IPS DF 6.9 (cell line): ENCODE results near the gene SEBOX.

Experiments used
- DNase-seq: peaks from one replicate; pipeline ENCODE4 v3.0.0-alpha.2; 2013; ENCODE audit warnings: low read depth, low spot score
- H3K27ac ChIP-seq: one replicate; pipeline ENCODE4 v1.5.1; 2013; ENCODE audit warnings: low read length, control low read depth
- H3K27me3 ChIP-seq: 2 replicates; pipeline ENCODE4 v1.6.1; 2013; ENCODE audit warnings: mild to moderate bottlenecking, low read length; ENCODE audit not compliant: control insufficient read depth, insufficient read depth
- H3K36me3 ChIP-seq: 2 replicates; pipeline ENCODE4 v1.6.1; 2013; ENCODE audit warnings: low read length; ENCODE audit not compliant: control insufficient read depth, insufficient read depth
- H3K4me1 ChIP-seq: 2 replicates; pipeline ENCODE4 v1.6.1; 2013; ENCODE audit warnings: low read length; ENCODE audit not compliant: control insufficient read depth, insufficient read depth
- H3K4me3 ChIP-seq: 2 replicates; pipeline ENCODE4 v1.5.1; 2013; ENCODE audit warnings: mild to moderate bottlenecking, low read length
- H3K9me3 ChIP-seq: 2 replicates; pipeline ENCODE4 v1.6.1; 2013; ENCODE audit warnings: low read length, inconsistent platforms; ENCODE audit not compliant: control insufficient read depth, insufficient read depth
- WGBS: extraction: QIAGEN DNeasy Blood & Tissue Kit; methylation state at CpG from one replicate; pipeline ENCODE4 v1.1.7; 2013; ENCODE audit warnings: mixed read lengths, missing lambda C conversion rate; ENCODE audit not compliant: insufficient read length, insufficient coverage; 5-methylcytosine and 5-hydroxymethylcytosine counted together

Gene SEBOX

GRCh38 chr17:28404007-28404406, 39.0 kb upstream of the SEBOX start:
- WGBS, result no CpG with 5 or more reads among the region's 2 CpGs
- H3K4me3 ChIP-seq, result no peak overlapping the region
- no peaks in the 10 kb centered on the region for H3K9me3 ChIP-seq
- peaks cover 27% of the 10 kb centered on the region for H3K4me1 ChIP-seq
- no peaks in the 10 kb centered on the region; the same call in 1 of the 2 replicates for H3K36me3 ChIP-seq
- no peaks in the 10 kb centered on the region; the same call in 1 of the 2 replicates for H3K27me3 ChIP-seq
- H3K27ac ChIP-seq, result no peak overlapping the region
- DNase-seq, result no peak

- H3K27me3 ChIP-seq, result no peaks in the 10 kb centered on the region; the same call in 1 of the 2 replicates
- WGBS, result no CpG with 5 or more reads among the region's 6 CpGs
These were observed 37.8 kb upstream of the SEBOX start for GRCh38 chr17:28402844-28403243.

GRCh38 chr17:28402224-28402630, 37.2 kb upstream of the SEBOX start:
- Histone ChIP-seq H3K36me3 (no peaks in the 10 kb centered on the region; the same call in 1 of the 2 replicates), H3K4me1 (peaks cover 20% of the 10 kb centered on the region), H3K9me3 (no peaks in the 10 kb centered on the region), H3K27me3 (no peaks in the 10 kb centered on the region; the same call in 1 of the 2 replicates), H3K4me3 (no peak overlapping the region), H3K27ac (no peak overlapping the region)
- DNase-seq, result no peak
- no CpG with 5 or more reads among the region's 3 CpGs for WGBS

More at GRCh38 chr17:28402844-28403243, 37.8 kb upstream of the SEBOX start:
- H3K36me3 ChIP-seq, result no peaks in the 10 kb centered on the region; the same call in 1 of the 2 replicates
- H3K4me1 ChIP-seq, result peaks cover 23% of the 10 kb centered on the region
- H3K27ac ChIP-seq, result no peak overlapping the region
- H3K4me3 ChIP-seq, result no peak overlapping the region
- no peak for DNase-seq
- H3K9me3 ChIP-seq, result no peaks in the 10 kb centered on the region

DNA sequence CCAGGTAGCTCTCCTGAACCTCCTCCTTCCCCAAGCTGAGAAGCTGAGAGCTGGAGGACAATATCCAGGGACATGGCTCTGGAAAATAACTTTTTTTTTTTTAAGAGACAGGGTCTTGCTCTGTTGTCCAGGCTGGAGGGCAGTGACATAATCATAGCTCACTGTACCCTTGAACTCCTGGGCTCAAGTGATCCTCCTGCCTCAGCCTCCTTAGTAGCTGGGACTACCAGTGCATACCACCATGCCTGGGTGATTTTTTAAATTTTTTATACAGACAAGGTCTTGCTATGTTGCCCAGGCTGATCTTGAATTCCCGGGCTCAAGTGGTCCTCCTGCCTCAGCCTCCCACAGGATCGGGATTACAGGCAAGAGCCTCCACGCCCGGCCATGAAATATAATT, 34.8 kb upstream of the SEBOX start:
- Histone ChIP-seq H3K27me3 (no peaks in the 10 kb centered on the region; the same call in 1 of the 2 replicates), H3K36me3 (no peaks in the 10 kb centered on the region), H3K27ac (no peak overlapping the region), H3K4me3 (no peak overlapping the region), H3K9me3 (no peaks in the 10 kb centered on the region), H3K4me1 (peaks cover 14% of the 10 kb centered on the region)
- no peak for DNase-seq
- WGBS, result no CpG with 5 or more reads among the region's 4 CpGs

DNA sequence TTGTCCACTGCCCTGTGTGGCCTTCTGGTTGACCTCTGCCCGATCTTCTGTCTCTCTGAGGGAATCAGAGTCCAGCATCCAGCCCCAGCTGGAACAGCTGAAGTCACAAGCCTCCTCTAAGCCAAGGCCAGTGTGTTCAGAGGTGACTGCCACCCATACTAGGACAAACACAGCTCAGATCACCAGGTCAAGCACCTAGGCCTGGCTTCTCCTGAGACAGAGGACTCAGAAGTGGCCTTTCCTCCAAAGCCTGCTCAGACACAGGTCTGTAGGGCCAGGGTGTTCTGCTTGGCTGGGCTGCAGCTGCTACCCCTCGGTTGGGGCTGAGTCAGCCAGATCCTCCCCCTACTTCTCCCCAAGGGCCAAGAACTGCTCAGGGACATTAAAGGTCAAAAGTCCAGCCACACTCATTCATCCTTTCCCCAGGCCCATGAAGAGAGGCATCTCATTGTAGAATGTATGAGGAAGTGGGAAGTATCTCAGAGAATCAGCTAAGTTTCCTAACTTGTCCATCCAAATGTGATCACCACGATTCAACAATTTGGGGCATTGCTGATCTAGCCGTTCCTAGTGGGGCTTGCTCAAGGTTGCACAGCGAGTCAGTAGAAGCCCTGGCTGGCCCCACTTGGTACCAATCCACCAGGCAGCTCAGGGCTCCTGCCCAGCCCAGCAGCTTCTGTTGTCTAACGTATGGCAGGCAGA, 33.4 kb upstream of the SEBOX start:
- H3K9me3 ChIP-seq, result no peaks in the 10 kb centered on the region
- no peaks in the 10 kb centered on the region; the same call in 1 of the 2 replicates for H3K27me3 ChIP-seq
- DNase-seq, result no peak
- peaks cover 14% of the 10 kb centered on the region for H3K4me1 ChIP-seq
- WGBS, result no CpG with 5 or more reads among the region's 6 CpGs
- no peaks in the 10 kb centered on the region for H3K36me3 ChIP-seq
- no peak overlapping the region for H3K4me3 ChIP-seq
- H3K27ac ChIP-seq, result no peak overlapping the region

DNA sequence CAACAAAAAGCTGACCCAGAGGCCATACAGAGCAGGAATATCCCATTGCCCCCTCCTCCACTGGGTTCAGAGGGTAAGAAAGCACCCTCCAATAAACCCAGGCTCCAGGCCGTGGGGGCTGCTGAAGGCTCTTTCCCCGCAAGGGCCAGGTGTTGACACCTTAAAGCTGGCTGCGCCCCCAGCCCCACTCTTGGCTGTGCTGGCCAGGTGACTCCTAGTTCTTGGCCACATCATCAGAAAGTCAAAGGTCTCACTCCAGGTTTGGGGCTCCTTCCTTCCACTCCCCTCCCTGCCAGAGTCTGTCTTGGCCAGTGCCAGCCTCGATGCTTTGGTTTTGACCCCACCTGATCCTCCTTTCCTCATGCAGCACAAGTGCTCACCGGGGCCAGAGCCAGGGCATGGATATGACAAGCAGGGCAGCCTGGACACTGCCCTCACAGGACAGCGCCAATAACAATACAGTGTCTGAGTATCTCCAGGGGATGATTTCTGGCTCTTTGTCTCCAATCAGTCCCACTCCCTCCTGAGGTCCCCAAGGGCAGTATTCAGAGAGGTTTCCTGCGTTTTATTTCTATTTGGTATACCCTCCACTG, 32.8 kb upstream of the SEBOX start:
- WGBS, result no CpG with 5 or more reads among the region's 7 CpGs
- Histone ChIP-seq H3K36me3 (no peaks in the 10 kb centered on the region), H3K4me1 (peaks cover 8% of the 10 kb centered on the region; the same call in 1 of the 2 replicates), H3K27ac (no peak overlapping the region), H3K9me3 (no peaks in the 10 kb centered on the region), H3K4me3 (no peak overlapping the region), H3K27me3 (no peaks in the 10 kb centered on the region)
- DNase-seq, result no peak

DNA sequence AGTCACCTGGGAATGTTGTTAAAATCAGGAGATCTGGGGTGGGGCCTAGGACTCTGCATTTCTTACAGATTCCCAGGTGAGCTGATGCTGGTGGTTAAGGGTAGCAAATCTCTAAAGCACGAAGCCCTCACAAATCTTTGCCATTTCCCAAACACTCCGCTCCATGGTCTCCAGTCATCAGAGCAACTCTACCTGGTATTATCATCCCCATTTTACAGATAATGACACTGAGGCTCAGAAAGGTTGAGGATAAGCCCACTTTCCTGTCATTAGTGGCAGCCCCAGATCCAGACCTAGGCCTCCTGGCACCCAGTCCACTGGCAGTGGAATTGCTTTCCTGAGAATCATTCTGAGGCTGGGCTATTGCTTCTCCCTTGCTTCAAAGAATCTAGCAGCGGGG, 32.3 kb upstream of the SEBOX start:
- H3K27ac ChIP-seq, result no peak overlapping the region
- peaks cover 3% of the 10 kb centered on the region; the same call in 1 of the 2 replicates for H3K4me1 ChIP-seq
- H3K9me3 ChIP-seq, result no peaks in the 10 kb centered on the region
- DNase-seq, result no peak
- no peaks in the 10 kb centered on the region for H3K36me3 ChIP-seq
- H3K27me3 ChIP-seq, result no peaks in the 10 kb centered on the region
- no CpG with 5 or more reads among the region's 3 CpGs for WGBS
- H3K4me3 ChIP-seq, result no peak overlapping the region

DNA sequence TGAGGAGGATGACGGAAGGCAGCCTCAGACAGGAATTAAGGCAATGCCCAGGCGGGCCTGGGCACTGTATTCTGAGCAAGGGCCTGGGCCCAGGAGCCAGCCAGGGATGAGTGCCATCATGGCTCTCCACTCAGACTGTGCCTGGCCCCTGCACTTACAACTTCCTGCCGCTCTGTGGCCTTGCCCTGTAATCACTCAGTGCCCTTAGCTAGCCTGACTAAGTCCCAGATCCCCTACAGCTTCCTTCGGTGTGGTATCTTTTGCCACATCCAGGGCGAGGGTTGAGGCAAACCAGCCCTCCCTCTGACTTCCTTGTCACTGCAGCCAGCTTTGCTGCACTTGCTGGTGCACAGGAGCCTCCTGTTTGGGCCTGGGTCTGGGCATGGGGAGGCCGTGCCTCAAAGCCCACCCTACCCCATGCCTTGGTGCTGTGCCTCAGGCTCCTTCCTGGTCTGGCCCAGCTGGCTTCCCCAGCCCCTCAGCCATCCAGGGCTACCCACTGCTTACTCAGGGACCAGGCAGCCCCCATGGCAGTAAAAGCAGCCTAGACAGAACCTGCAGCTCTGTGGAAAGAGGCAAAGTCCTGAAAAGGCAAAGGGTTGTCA, 31.7 kb upstream of the SEBOX start:
- H3K4me3 ChIP-seq, result no peak overlapping the region
- H3K27ac ChIP-seq, result no peak overlapping the region
- no peaks in the 10 kb centered on the region for H3K4me1 ChIP-seq
- WGBS, result no CpG with 5 or more reads among the region's 6 CpGs
- no peaks in the 10 kb centered on the region for H3K36me3 ChIP-seq
- no peak for DNase-seq
- H3K9me3 ChIP-seq, result no peaks in the 10 kb centered on the region
- H3K27me3 ChIP-seq, result no peaks in the 10 kb centered on the region

DNA sequence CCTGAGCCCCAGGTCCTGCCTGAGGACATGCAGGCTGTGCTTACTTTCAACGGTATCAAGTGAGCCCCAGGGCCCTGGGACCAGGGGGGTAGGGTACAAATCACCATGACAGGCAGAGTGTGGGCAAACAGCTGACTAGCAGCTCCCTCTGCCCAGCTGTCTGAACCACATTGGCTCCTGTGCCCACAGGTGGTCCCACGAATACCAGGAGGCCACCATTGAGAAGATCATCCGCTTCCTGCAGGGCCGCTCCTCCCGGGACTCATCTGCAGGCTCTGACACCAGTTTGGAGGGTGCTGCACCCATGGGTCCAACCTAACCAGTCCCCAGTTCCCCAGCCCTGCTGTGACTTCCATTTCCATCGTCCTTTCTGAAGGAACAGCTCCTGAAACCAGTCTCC, 31.0 kb upstream of the SEBOX start:
- Histone ChIP-seq H3K27me3 (no peaks in the 10 kb centered on the region), H3K27ac (no peak overlapping the region), H3K4me3 (no peak overlapping the region), H3K4me1 (no peaks in the 10 kb centered on the region), H3K9me3 (no peaks in the 10 kb centered on the region), H3K36me3 (no peaks in the 10 kb centered on the region)
- no CpG with 5 or more reads among the region's 6 CpGs for WGBS
- DNase-seq, result no peak

GRCh38 chr17:28395426-28395825, 30.4 kb upstream of the SEBOX start:
- no CpG with 5 or more reads among the region's 2 CpGs for WGBS
- no peaks in the 10 kb centered on the region for H3K4me1 ChIP-seq
- no peak overlapping the region for H3K4me3 ChIP-seq

More at GRCh38 chr17:28395426-28395825, 30.4 kb upstream of the SEBOX start:
- Histone ChIP-seq H3K9me3 (no peaks in the 10 kb centered on the region), H3K27me3 (no peaks in the 10 kb centered on the region), H3K27ac (no peak overlapping the region), H3K36me3 (no peaks in the 10 kb centered on the region)
- no peak for DNase-seq
